MCF 10A (cell line): ENCODE data around the gene TBCK. TPM values are rescaled to one million over a fixed set of nuclear protein-coding genes. Genes with fewer than 3 reads are reported as not detected.

Experiments
- Bru-seq: library from RNA; stranded (reverse); fragments of 400-500 nt; gene quantifications from one replicate; lab custom pipeline; 2021; lab: Mats Ljungman, UMichigan
- BruChase-seq, 2 experiments: library from RNA; stranded (reverse); fragments of 400-500 nt; gene quantifications; one replicate each; lab custom pipeline; 2021; lab: Mats Ljungman, UMichigan
- BruUV-seq: library from RNA; stranded (reverse); fragments of 400-500 nt; replicated peaks from 2 replicates; lab custom pipeline; 2021; lab: Mats Ljungman, UMichigan
- CTCF ChIA-PET: fragments of 300-600 bp; sonication (Branson Sonifier 250); formaldehyde crosslinking; extraction: SDS; loops from one replicate; lab custom pipeline; 2021; ENCODE audit warnings: antibody characterized with exemption, inconsistent platforms; lab: Yijun Ruan, JAX
- POLR2A ChIA-PET: fragments of 300-600, 350-650 bp; sonication (Branson Sonifier 250); formaldehyde crosslinking; extraction: SDS; loops from one replicate; lab custom pipeline; 2020; ENCODE audit warnings: antibody characterized with exemption, inconsistent platforms; lab: Yijun Ruan, JAX
- DNase-seq: peaks from one replicate; pipeline ENCODE4 v3.0.0-alpha.2; 2018; ENCODE audit not compliant: unreplicated experiment
- H3K27ac Mint-ChIP-seq: one replicate; pipeline ENCODE4 v1.8.0; 2022; ENCODE audit warnings: mild to moderate bottlenecking, low read depth, mixed read lengths; ENCODE audit not compliant: unreplicated experiment
- H3K27me3 Mint-ChIP-seq: one replicate; pipeline ENCODE4 v1.8.0; 2022; ENCODE audit warnings: mixed read lengths; ENCODE audit not compliant: insufficient read depth, unreplicated experiment
- H3K36me3 Mint-ChIP-seq: one replicate; pipeline ENCODE4 v1.8.0; 2022; ENCODE audit warnings: mild to moderate bottlenecking, moderate library complexity, mixed read lengths; ENCODE audit not compliant: insufficient read depth, unreplicated experiment
- H3K4me1 Mint-ChIP-seq: one replicate; pipeline ENCODE4 v1.8.0; 2022; ENCODE audit warnings: mixed read lengths; ENCODE audit not compliant: insufficient read depth, unreplicated experiment
- H3K4me3 Mint-ChIP-seq: one replicate; pipeline ENCODE4 v1.8.0; 2022; ENCODE audit warnings: mild to moderate bottlenecking, moderate library complexity, mixed read lengths; ENCODE audit not compliant: unreplicated experiment
- H3K9me3 Mint-ChIP-seq: one replicate; pipeline ENCODE4 v1.8.0; 2022; ENCODE audit warnings: mixed read lengths; ENCODE audit not compliant: unreplicated experiment
- intact Hi-C: fragments of 100-400 bp; cut with micrococcal nuclease; formaldehyde crosslinking; loops from 2 replicates; pipeline ENCODE4 v1.14.1; 2022
- long read RNA-seq: library from polyadenylated mRNA; stranded (forward); transcript quantifications from one replicate; pipeline ENCODE4 v2.0.0, GENCODE V29; 2022
- total RNA-seq: library from RNA; stranded (reverse); gene quantifications from 2 replicates; pipeline ENCODE4 v1.2.3, GENCODE V29; 2022
- TF ChIP-seq, protein P1 (sequence below): fragments of 200-600 bp; IDR thresholded peaks from one replicate; pipeline ENCODE4 v1.8.0; 2022; ENCODE audit warnings: antibody characterized with exemption, mild to moderate bottlenecking; ENCODE audit not compliant: unreplicated experiment

The TBCK gene
- 27.8 and 33.2 TPM in 2 replicates for total RNA-seq
- Bru-seq, nascent RNA: percentile 76 among the genes with signal in this experiment
- percentile 64 among the genes with signal in this experiment for BruChase-seq, experiment 1, labeled RNA remaining after a 6-hour chase
- BruChase-seq, experiment 2, labeled RNA remaining after a 2-hour chase: percentile 76 among the genes with signal in this experiment
- long read RNA-seq, transcript TBCK-204 (26 exons, 3,047 nt): major isoform, 23 of 38 reads
- long read RNA-seq, partial matches to known transcripts: 4 of 38 reads
- long read RNA-seq, other reads (novel, unspliced or antisense): 8 of 38 reads

DNA sequence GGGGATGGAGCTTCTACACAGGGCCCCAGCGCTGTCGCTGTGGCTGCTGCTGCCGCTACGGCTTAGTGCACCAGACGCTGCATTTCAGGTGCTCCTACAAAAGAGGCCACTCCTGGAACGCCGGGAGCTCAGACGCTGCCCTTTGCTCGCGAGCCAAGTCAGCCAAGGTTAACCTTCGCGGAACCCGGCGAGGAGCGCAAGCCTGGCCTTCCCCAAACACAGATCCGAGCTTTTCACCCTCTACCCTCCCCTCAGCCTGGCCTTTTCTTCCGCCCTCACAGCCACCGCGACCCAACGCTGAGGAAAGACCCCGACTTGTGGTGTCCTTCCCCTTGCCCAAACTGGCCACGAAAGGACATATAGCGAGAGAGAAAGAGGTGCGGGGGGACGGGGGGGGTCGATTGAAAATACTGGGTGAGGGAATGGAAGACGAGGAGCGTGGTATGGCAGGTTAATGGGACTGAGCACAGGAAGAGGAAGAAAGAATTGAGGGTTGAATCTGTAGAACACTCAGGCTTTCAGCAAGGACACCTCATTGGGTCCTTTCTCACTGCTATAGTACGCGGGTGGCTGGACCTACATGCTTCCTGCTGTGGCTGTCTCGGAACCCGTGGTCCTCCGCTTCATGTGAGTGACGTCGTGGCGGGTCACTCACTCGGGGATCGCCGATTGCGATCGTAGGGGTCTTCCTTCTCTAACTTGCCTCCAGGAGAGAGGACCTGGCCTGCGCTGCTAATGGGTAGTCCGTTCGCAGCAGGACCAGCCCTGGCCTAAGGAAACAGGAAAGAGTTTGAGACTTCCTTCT, at the start of gene TBCK, which contains the start of gene AIMP1:
Gene TBCK, minus strand, starts transcription at position 242 of the 805 bp plus-strand sequence. CDS start 7,249 bp downstream, outside the sequence.
Gene AIMP1, plus strand, starts transcription at position 583 of the 805 bp plus-strand sequence. CDS start 8,460 bp downstream, outside the sequence.
- POLR2A ChIA-PET: interaction anchor here (0.6 to 2.7 kb wide), 26 partner anchors 9 to 1498 kb away, joined by 3 to 13 read pairs (median 3); partner anchors contain the start of gene PAPSS1

DNA sequence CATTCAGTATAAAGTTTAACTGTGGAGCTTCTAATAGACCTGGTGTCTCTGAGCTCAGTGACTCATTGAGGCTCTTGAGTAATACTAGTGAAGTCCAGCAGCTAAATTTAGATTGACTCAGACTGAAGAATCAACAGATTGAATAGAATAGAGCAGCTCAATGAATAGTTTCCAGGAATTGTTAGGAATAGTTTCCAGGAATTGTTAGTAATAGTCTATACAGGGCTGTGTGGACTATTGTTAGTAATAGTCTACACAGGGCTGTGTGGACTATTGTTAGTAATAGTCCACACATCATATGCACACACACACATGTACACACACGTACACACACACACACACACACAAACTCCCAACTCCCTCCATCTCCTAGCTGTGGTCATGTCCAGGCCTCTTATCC, 49.6 kb upstream of the TBCK start:
- Mint-ChIP-seq H3K36me3 (no peaks in the 10 kb centered on the region), H3K27ac (no peak overlapping the region), H3K4me1 (peaks cover 12% of the 10 kb centered on the region), H3K4me3 (no peak overlapping the region), H3K9me3 (no peaks in the 10 kb centered on the region), H3K27me3 (no peaks in the 10 kb centered on the region)
- BruUV-seq: no TSS peak
- DNase-seq: peak; percentile 83
- POLR2A ChIA-PET: interaction anchor here (0.6 to 1.1 kb wide), 4 partner anchors 50 to 551 kb away, joined by 3 to 4 read pairs (median 4); partner anchors contain the start of genes AIMP1 and TBCK
- CTCF ChIA-PET: interaction anchor here (0.6 to 1.9 kb wide), 9 partner anchors 18 to 1895 kb away, joined by 3 to 14 read pairs (median 3); no protein-coding TSS in a partner anchor
- intact Hi-C loops: loop anchor here (5.0 kb wide), 2 partner anchors 817 to 1152 kb away; no protein-coding TSS in a partner anchor
- TF ChIP-seq, protein P1, sequence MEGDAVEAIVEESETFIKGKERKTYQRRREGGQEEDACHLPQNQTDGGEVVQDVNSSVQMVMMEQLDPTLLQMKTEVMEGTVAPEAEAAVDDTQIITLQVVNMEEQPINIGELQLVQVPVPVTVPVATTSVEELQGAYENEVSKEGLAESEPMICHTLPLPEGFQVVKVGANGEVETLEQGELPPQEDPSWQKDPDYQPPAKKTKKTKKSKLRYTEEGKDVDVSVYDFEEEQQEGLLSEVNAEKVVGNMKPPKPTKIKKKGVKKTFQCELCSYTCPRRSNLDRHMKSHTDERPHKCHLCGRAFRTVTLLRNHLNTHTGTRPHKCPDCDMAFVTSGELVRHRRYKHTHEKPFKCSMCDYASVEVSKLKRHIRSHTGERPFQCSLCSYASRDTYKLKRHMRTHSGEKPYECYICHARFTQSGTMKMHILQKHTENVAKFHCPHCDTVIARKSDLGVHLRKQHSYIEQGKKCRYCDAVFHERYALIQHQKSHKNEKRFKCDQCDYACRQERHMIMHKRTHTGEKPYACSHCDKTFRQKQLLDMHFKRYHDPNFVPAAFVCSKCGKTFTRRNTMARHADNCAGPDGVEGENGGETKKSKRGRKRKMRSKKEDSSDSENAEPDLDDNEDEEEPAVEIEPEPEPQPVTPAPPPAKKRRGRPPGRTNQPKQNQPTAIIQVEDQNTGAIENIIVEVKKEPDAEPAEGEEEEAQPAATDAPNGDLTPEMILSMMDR: no peak

More for the DNA sequence above, at the start of gene TBCK, which contains the start of gene AIMP1:
- CTCF ChIA-PET: interaction anchor here (0.6 kb wide), 1 partner anchor 236 kb away, joined by 4 read pairs; no protein-coding TSS in a partner anchor
- H3K36me3 Mint-ChIP-seq: peaks cover 14% of the 10 kb centered on the region
- TF ChIP-seq, protein P1: no peak
- H3K27ac Mint-ChIP-seq: no peak within 1 kb of the TSS
- H3K27me3 Mint-ChIP-seq: no peaks in the 10 kb centered on the region
- H3K9me3 Mint-ChIP-seq: no peaks in the 10 kb centered on the region
- DNase-seq: peak; percentile 91
- H3K4me1 Mint-ChIP-seq: peaks cover 25% of the 10 kb centered on the region
- intact Hi-C loops: loop anchor here (2.0 kb wide), 1 partner anchor 49 kb away; no protein-coding TSS in a partner anchor
- H3K4me3 Mint-ChIP-seq: no peak within 1 kb of the TSS
- BruUV-seq: no TSS peak

DNA sequence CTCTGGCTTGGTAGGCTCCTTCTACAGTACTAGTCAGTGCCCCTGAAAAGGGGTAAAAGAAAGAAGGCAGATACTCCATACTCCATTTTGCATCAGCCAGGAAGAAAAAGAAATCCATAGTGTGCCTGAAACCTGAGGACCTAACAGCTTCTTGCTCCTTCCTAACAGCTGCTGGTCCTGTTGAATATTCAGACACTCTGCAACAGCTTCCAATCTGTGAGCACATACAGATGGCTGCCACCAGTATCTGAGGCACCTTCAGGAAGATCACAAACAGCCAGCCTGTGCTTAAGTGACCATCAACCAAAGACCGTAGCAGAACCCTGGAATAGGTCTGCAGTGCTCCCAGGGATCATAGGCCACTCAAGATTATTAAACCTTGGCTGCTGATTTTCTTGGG, 48.3 kb upstream of the TBCK start:
- no peak for DNase-seq
- Mint-ChIP-seq H3K36me3 (no peaks in the 10 kb centered on the region), H3K4me3 (no peak overlapping the region), H3K9me3 (no peaks in the 10 kb centered on the region), H3K27me3 (no peaks in the 10 kb centered on the region), H3K27ac (no peak overlapping the region), H3K4me1 (peaks cover 12% of the 10 kb centered on the region)
- CTCF ChIA-PET: interaction anchor here (0.7 to 1.9 kb wide), 4 partner anchors 139 to 535 kb away, joined by 3 to 14 read pairs (median 3); no protein-coding TSS in a partner anchor
- BruUV-seq: no TSS peak
- TF ChIP-seq, protein P1: no peak
- POLR2A ChIA-PET: interaction anchor here (0.7 to 1.0 kb wide), 2 partner anchors 14 to 1404 kb away, joined by 3 read pairs; no protein-coding TSS in a partner anchor
- intact Hi-C loops: no loop called here
